H1 (cell line): ENCODE measurements around the gene CYP2B6. TPM values are rescaled to one million over a fixed set of nuclear protein-coding genes. Genes with fewer than 3 reads are reported as not detected.
"Not testable (repeated sequence)": the region's sequence is repeated elsewhere in the genome, so short reads cannot be mapped to it uniquely, and the experiment has no call there.

Experiments
- CTCF ChIA-PET: fragments of 300-600 bp; sonication (Branson Sonifier 250); formaldehyde crosslinking; loops from one replicate; lab custom pipeline; 2021; ENCODE audit not compliant: partially characterized antibody; lab: Charles Lee
- POLR2A ChIA-PET: fragments of 300-600 bp; sonication (Branson Sonifier 250); formaldehyde crosslinking; loops from one replicate; lab custom pipeline; 2021; ENCODE audit warnings: inconsistent platforms; ENCODE audit not compliant: partially characterized antibody; lab: Charles Lee
- DNase-seq, 2 experiments: peaks; one replicate each; pipeline versions ENCODE4 v3.0.0 to v3.0.0-alpha.2; 2010 to 2022; ENCODE audit warnings: low spot score in 2 of 2, low read depth in 1 of 2, mixed read lengths in 1 of 2
- FAIRE-seq: peaks from 2 replicates; lab custom pipeline; 2011; peaks lifted over from hg19 to GRCh38; lab: Jason Lieb, UNC
- H2AFZ ChIP-seq: 2 replicates; pipeline ENCODE4 v1.8.1; 2012; ENCODE audit warnings: low read length, inconsistent platforms
- H2AK5ac ChIP-seq: 2 replicates; pipeline ENCODE4 v1.6.1; 2013; ENCODE audit warnings: low read depth, low read length
- H2BK120ac ChIP-seq: replicated peaks from 2 replicates; pipeline ENCODE3; 2013; ENCODE audit warnings: low read depth, low read length, inconsistent platforms
- H2BK12ac ChIP-seq: 2 replicates; pipeline ENCODE4 v1.6.1; 2013; ENCODE audit warnings: low read depth, low read length
- H2BK15ac ChIP-seq: 2 replicates; pipeline ENCODE4 v1.6.1; 2013; ENCODE audit warnings: low read length
- H2BK20ac ChIP-seq: 2 replicates; pipeline ENCODE4 v1.6.1; 2013; ENCODE audit warnings: low read length
- H2BK5ac ChIP-seq: 2 replicates; pipeline ENCODE4 v1.6.1; 2013; ENCODE audit warnings: low read depth, low read length
- H3K14ac ChIP-seq: 2 replicates; pipeline ENCODE4 v1.6.1; 2013; ENCODE audit warnings: inconsistent platforms; ENCODE audit not compliant: insufficient read length
- H3K18ac ChIP-seq: 2 replicates; pipeline ENCODE4 v1.6.1; 2013; ENCODE audit warnings: low read length; ENCODE audit errors: extremely low read depth
- H3K23ac ChIP-seq: 2 replicates; pipeline ENCODE4 v1.6.1; 2013; ENCODE audit warnings: inconsistent platforms; ENCODE audit not compliant: insufficient read length
- H3K23me2 ChIP-seq: 2 replicates; pipeline ENCODE4 v1.6.1; 2013; ENCODE audit warnings: low read depth, low read length
- H3K27ac ChIP-seq: 2 replicates; pipeline ENCODE4 v1.6.1; 2011; ENCODE audit warnings: low read depth, low read length, inconsistent platforms
- H3K27me3 ChIP-seq, 4 experiments: replicated peaks in 1 of 4; 1 replicate in 1 of 4; 2 replicates in 3 of 4; pipeline versions ENCODE4 v1.6.1 to v1.8.1; 2011 to 2013; ENCODE audit warnings: low read length in 3 of 4, mild to moderate bottlenecking in 3 of 4, inconsistent platforms in 2 of 4, mixed read lengths in 2 of 4, moderate library complexity in 1 of 4; ENCODE audit not compliant: control insufficient read depth in 3 of 4, insufficient read depth in 3 of 4; ENCODE audit errors: extremely low read depth in 1 of 4
- H3K36me3 ChIP-seq, 4 experiments: 2 replicates each; pipeline versions ENCODE4 v1.6.1 to v1.8.1; 2011 to 2013; ENCODE audit warnings: mild to moderate bottlenecking in 4 of 4, low read length in 3 of 4, moderate library complexity in 2 of 4, control low read depth in 1 of 4, inconsistent platforms in 1 of 4; ENCODE audit not compliant: insufficient read depth in 4 of 4, control insufficient read depth in 2 of 4
- H3K4ac ChIP-seq: replicated peaks from 2 replicates; pipeline ENCODE3; 2013; ENCODE audit warnings: low read length, low read depth, mixed read lengths, inconsistent platforms; ENCODE audit not compliant: insufficient read length
- H3K4me1 ChIP-seq, 4 experiments: replicated peaks in 1 of 4; 1 replicate in 1 of 4; 2 replicates in 3 of 4; pipeline versions ENCODE4 v1.6.1 to v1.8.1; 2011 to 2013; ENCODE audit warnings: low read length in 3 of 4, inconsistent platforms in 2 of 4, mixed read lengths in 1 of 4; ENCODE audit not compliant: insufficient read depth in 4 of 4, control insufficient read depth in 3 of 4
- H3K4me2 ChIP-seq, 2 experiments: 2 replicates each; pipeline versions ENCODE4 v1.6.1 to v1.8.1; 2011 to 2013; ENCODE audit warnings: low read depth in 2 of 2, low read length in 2 of 2, control low read depth in 1 of 2, inconsistent platforms in 1 of 2, mild to moderate bottlenecking in 1 of 2; ENCODE audit not compliant: insufficient read depth in 1 of 2
- H3K4me3 ChIP-seq, 4 experiments: fragments of 200-600, 300-600 bp in 1 of 4; sonication (generic), shearing (Covaris generic), sonication (Bioruptor Twin) in 1 of 4; 2 replicates each; pipeline versions ENCODE4 v1.5.1 to v1.8.1; 2011 to 2016; ENCODE audit warnings: low read length in 4 of 4, low read depth in 3 of 4, control low read depth in 2 of 4, inconsistent platforms in 2 of 4, mild to moderate bottlenecking in 2 of 4, mixed read lengths in 1 of 4, moderate library complexity in 1 of 4; ENCODE audit not compliant: insufficient read depth in 2 of 4; ENCODE audit errors: extremely low read depth in 1 of 4
- H3K56ac ChIP-seq: replicated peaks from 2 replicates; pipeline ENCODE3; 2013; ENCODE audit warnings: low read depth, mild to moderate bottlenecking, mixed read lengths, low read length, inconsistent platforms; ENCODE audit not compliant: insufficient read length
- H3K79me1 ChIP-seq: 2 replicates; pipeline ENCODE4 v1.6.1; 2013; ENCODE audit warnings: low read depth, low read length, control low read depth
- H3K79me2 ChIP-seq, 2 experiments: 2 replicates each; pipeline versions ENCODE4 v1.6.1 to v1.8.1; 2012 to 2013; ENCODE audit warnings: low read length in 2 of 2, mild to moderate bottlenecking in 2 of 2, inconsistent platforms in 1 of 2; ENCODE audit not compliant: insufficient read depth in 2 of 2, control insufficient read depth in 1 of 2
- H3K9ac ChIP-seq, 4 experiments: replicated peaks in 1 of 4; 1 replicate in 1 of 4; 2 replicates in 3 of 4; pipeline versions ENCODE4 v1.6.1 to v1.8.1; 2011 to 2013; ENCODE audit warnings: low read depth in 3 of 4, low read length in 3 of 4, control low read depth in 2 of 4, mild to moderate bottlenecking in 2 of 4, moderate library complexity in 2 of 4, inconsistent platforms in 1 of 4; ENCODE audit errors: extremely low read depth in 1 of 4
- H3K9me3 ChIP-seq, 2 experiments: 2 replicates each; pipeline versions ENCODE4 v1.6.1 to v1.8.1; 2012 to 2013; ENCODE audit warnings: mild to moderate bottlenecking in 2 of 2, moderate library complexity in 2 of 2, control low read depth in 1 of 2, inconsistent platforms in 1 of 2, low read depth in 1 of 2, low read length in 1 of 2, mixed read lengths in 1 of 2; ENCODE audit not compliant: insufficient read depth in 2 of 2
- H4K20me1 ChIP-seq, 2 experiments: replicated peaks in 1 of 2; 2 replicates each; pipeline versions ENCODE3 to v1.8.1; 2011 to 2013; ENCODE audit warnings: inconsistent platforms in 2 of 2, low read length in 2 of 2, mild to moderate bottlenecking in 1 of 2; ENCODE audit not compliant: insufficient read depth in 2 of 2, control insufficient read depth in 1 of 2
- H4K5ac ChIP-seq: 2 replicates; pipeline ENCODE4 v1.6.1; 2013; ENCODE audit warnings: low read length, low read depth, mixed read lengths, inconsistent platforms; ENCODE audit not compliant: insufficient read length
- H4K8ac ChIP-seq: 2 replicates; pipeline ENCODE4 v1.8.0; 2013; ENCODE audit warnings: mild to moderate bottlenecking, moderate library complexity, low read length, inconsistent platforms; ENCODE audit not compliant: insufficient read depth; ENCODE audit errors: extremely low read depth
- H4K91ac ChIP-seq: replicated peaks from 2 replicates; pipeline ENCODE3; 2013; ENCODE audit warnings: low read length, mixed read lengths, inconsistent platforms; ENCODE audit not compliant: insufficient read length
- BACH1 ChIP-seq: IDR thresholded peaks from 2 replicates; pipeline ENCODE4 v1.6.1; 2012; ENCODE audit warnings: low read length, improper control_type of control experiment
- POLR2AphosphoS5 ChIP-seq: IDR thresholded peaks from 2 replicates; pipeline ENCODE4 v1.6.1; 2011; ENCODE audit warnings: low read depth, low read length
- WGBS, 2 experiments: shearing (Covaris generic) in 1 of 2; methylation state at CpG; one replicate each; pipeline versions ENCODE4 v1.1.6 to v1.1.7; 2013 to 2015; ENCODE audit warnings: low lambda C conversion rate in 2 of 2, mixed read lengths in 2 of 2, inconsistent platforms in 1 of 2, low coverage in 1 of 2, missing lambda C conversion rate in 1 of 2; ENCODE audit not compliant: insufficient replicate concordance in 2 of 2, insufficient coverage in 1 of 2, insufficient read length in 1 of 2; ENCODE audit errors: extremely low coverage in 1 of 2, missing lambda C conversion rate in 1 of 2; 5-methylcytosine and 5-hydroxymethylcytosine counted together
- polyA plus RNA-seq, 7 experiments: library from polyadenylated mRNA; depleted of rRNA in 3 of 7; stranded (reverse) in 5 of 7; unstranded in 2 of 7; fragments of >200 nt in 5 of 7; fragments of 200-250 nt in 2 of 7; gene quantifications; 1 replicate in 5 of 7; 2 replicates in 1 of 7; 4 replicates in 1 of 7; pipeline versions ENCODE4 v1.2.1 to v1.2.3, GENCODE V29; 2011 to 2013; ENCODE audit warnings: missing spikeins in 2 of 7, mixed read lengths in 2 of 7
- total RNA-seq: library from RNA; stranded (reverse); fragmentation: NEBNext Ultra II Directional; extraction: Animal tissue kit (Norgen Biotek cat#: 25700); gene quantifications from 2 replicates; pipeline ENCODE4 v1.2.1, GENCODE V29; 2021

Gene CYP2B6
- total and polyA plus RNA-seq, 2 of the 8 experiments (the other 6 are each of a cell fraction or from before 2014, with no cell fraction given) = 2.8 to 5.4 TPM

GRCh38 chr19:41039806-41040205 is 48.7 kb downstream of the CYP2B6 start:
- Histone ChIP-seq H3K27me3 (no peaks in the 10 kb centered on the region), H2BK15ac (no peak overlapping the region), H4K20me1 (no peaks in the 10 kb centered on the region), H3K79me1 (no peaks in the 10 kb centered on the region), H3K56ac (no peak overlapping the region), H3K79me2 (no peaks in the 10 kb centered on the region), H4K5ac (no peak overlapping the region), H3K4ac (no peak overlapping the region), H3K4me3 (no peak overlapping the region), H3K23me2 (no peaks in the 10 kb centered on the region), H3K18ac (no peak overlapping the region), H3K27ac (no peak overlapping the region), H3K4me2 (no peak overlapping the region), H2BK20ac (no peak overlapping the region), H3K9ac (no peak overlapping the region), H4K91ac (no peak overlapping the region), H2BK5ac (no peak overlapping the region), H3K14ac (no peak overlapping the region), H3K4me1 (no peaks in the 10 kb centered on the region), H4K8ac (no peak overlapping the region), H2BK12ac (no peak overlapping the region), H2AK5ac (no peak overlapping the region), H2BK120ac (no peak overlapping the region), H3K23ac (no peak overlapping the region), H3K36me3 (no peaks in the 10 kb centered on the region), H3K9me3 (no peaks in the 10 kb centered on the region), H2AFZ (no peak overlapping the region)
- no peak for FAIRE-seq
- POLR2A ChIA-PET = no interaction called here
- WGBS, 2 experiments = 92% methylated on average over 1 of the region's 1 CpG; no CpG with 5 or more reads in 1 of the 2 experiments
- DNase-seq = no peak
- TF ChIP-seq POLR2AphosphoS5 = no peak
- peak; percentile 73 for TF ChIP-seq BACH1
- CTCF ChIA-PET = no interaction called here

- H3K23ac ChIP-seq, H3K27ac ChIP-seq, H3K9me3 ChIP-seq, H3K36me3 ChIP-seq, H3K4ac ChIP-seq, H3K9ac ChIP-seq, H4K20me1 ChIP-seq, H3K14ac ChIP-seq, H3K79me1 ChIP-seq, H2AK5ac ChIP-seq, H2BK5ac ChIP-seq, H4K5ac ChIP-seq, H2BK15ac ChIP-seq, H2BK20ac ChIP-seq, H3K27me3 ChIP-seq, H3K56ac ChIP-seq, H2BK120ac ChIP-seq, H4K91ac ChIP-seq, H2AFZ ChIP-seq, H3K18ac ChIP-seq, POLR2A ChIA-PET, H3K23me2 ChIP-seq, H4K8ac ChIP-seq, H3K4me2 ChIP-seq, FAIRE-seq, H3K4me3 ChIP-seq, H3K79me2 ChIP-seq, H2BK12ac ChIP-seq, H3K4me1 ChIP-seq: not testable (repeated sequence)
- DNase-seq = peak in 1 of 2 experiments; percentile 7
- CTCF ChIA-PET = interaction anchor here (1.0 kb wide), 2 partner anchors 14 to 264 kb away, joined by 3 to 6 read pairs; no protein-coding TSS in a partner anchor
- WGBS, 2 experiments = 95% methylated on average over 1 of the region's 1 CpG; no CpG with 5 or more reads in 1 of the 2 experiments
These were observed 54.0 kb downstream of the CYP2B6 start for GRCh38 chr19:41045095-41045494.
